Endometrial microvascular endothelial cells (primary cell): ENCODE measurements around the gene ZXDC. TPM values are rescaled to one million over a fixed set of nuclear protein-coding genes. Genes with fewer than 3 reads are reported as not detected.

Experiments
- in situ Hi-C: cut with HindIII; loops from 2 replicates; pipeline ENCODE4 v1.10.0; 2017; ENCODE audit warnings: low sequenced_read_pairs, low pct_unique_long_range_greater_than_20kb; ENCODE audit errors: inconsistent ontology term
- total RNA-seq: library from RNA; depleted of rRNA; stranded (reverse); fragments of >200 nt; gene quantifications from one replicate; pipeline ENCODE4 v1.2.3, GENCODE V29; 2015; ENCODE audit errors: inconsistent ontology term

The ZXDC gene
- total RNA-seq, 1 donor from 2014 or later, result 13.6 TPM

DNA sequence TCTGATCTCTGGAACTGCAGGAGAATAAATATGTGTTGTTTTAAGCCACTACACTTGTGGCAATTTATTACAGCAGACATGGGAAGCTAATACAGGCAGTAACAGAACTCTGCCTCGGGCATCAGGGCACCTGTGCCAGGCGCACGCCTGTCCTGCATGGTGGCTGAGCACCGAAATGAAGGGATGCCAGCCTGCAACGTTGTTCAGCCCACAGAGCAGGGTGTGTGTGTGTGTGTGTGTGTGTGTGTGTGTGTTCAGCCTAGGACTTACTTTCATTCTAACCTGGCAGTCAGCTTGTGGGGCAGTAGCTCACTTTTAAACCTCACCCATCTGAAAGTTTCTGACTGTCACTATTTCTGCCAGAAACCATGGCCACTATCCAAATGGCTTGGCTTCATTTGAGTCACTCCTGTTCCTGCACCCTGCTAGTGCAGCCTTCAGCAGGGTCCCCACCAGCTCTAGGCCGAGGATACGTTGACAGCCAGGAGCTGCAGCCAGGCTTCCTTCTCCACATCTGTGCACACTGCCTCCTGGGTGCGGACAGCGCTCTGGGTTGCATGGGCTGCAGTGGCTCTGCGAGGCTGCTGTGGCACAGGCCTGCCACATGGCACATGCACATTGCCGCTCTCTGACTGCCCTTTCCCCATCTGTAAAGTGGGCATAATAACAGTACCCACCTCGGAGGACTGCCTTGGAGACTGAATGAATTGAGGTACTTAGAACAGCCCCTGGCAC is 37.4 kb upstream of the ZXDC start:
- in situ Hi-C loops, result no loop called here

DNA sequence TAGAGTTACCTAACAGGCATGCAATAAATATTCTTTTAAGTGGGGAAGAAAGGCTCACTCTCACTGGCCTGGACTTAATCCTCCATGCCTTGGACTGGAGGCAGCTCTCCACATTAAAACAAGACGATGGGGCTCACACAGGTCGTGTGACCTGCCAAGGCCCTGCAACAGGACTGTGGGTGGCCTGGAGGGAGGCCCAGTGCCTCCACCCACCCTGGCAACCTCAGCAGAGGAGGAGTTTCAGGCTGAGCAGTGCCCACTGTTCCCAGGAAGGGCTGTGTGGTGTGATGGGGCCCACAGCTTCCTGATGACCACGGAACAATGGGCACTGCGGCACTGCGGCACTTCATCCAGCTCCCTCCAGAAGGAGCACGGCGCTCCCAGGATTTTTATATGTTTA is 36.3 kb upstream of the ZXDC start:
- in situ Hi-C loops, result no loop called here

DNA sequence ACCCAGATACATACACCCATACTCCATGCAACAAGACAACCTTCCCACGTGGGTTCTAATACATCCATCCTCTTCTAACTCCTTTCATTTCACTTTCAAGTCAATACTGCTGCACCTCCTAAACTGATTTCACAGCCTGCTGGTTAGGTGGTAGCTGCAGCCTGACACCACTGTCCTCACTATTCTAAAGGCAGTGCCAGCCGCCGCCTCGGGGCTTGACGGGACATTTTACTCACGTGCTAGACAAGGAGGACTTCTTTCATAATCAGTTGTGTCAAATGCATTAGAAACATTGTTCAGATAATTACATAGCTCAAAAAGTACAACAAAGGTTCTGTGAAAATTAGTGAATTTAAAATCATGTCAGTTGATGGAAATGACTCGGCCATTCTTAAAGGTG is 35.6 kb upstream of the ZXDC start:
- in situ Hi-C loops, result no loop called here

DNA sequence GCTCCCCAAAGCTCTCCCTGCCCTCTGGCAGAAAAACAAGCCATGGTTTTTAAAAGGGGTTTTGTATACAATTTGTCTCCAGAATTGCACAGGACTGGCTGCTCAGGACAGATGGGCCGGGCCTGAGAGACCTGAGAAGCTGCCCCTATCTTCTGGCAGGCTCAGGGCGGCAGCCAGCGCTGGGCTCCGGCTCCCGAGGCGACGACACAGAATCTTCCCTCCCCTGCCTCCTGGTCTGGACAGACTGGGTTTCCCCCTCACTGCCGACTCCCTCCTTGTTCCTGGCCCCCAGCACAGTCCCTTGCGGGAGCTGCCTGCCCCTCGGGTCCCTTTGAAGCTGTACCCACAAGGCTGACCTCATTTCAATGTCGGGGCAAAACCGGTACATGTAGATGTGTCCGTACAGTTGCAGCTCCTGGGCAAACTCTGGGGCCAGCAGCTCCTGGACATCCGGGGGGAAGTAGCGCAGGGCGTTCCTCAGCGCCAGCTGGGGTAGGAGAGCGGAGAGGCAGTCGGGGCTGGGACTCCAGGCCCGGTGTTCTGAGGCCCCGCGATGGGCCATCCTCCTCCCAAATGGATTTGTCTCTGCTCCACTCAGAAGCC is 34.7 kb upstream of the ZXDC start:
- in situ Hi-C loops, result no loop called here

DNA sequence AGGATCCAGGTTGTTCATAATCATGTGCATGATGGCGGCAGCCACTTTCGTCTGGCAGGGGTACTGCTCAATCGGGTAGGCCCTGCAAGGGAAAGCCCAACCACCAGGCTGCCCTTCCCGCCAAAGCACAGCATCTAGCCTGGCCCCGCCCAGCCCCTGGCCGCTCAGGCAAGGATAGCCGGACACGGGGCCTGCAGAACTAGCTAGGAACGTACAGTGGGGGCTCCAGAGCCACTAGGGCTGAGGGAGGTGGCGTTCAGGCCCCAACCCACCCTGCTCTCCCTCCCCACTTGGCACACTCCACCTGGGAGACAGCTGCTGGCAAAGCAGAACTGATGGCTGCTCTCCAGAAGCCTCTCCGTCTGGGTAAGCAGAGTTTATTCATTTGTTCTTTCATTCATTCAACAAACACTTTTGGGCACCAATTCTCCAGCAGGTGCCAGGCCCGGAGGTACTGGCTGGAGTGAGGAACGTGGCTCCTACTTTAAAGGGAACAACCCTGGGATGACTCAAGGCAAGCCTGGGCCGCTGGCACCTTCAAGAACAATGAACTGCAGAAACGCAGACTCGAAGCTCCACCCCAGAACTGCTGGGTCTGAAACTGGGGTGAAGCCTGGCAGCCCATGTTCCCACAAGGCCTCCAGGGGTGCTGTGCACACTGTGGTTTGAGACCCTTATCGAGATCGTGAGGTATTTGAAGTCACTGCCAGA is 34.1 kb upstream of the ZXDC start:
- in situ Hi-C loops, result no loop called here

DNA sequence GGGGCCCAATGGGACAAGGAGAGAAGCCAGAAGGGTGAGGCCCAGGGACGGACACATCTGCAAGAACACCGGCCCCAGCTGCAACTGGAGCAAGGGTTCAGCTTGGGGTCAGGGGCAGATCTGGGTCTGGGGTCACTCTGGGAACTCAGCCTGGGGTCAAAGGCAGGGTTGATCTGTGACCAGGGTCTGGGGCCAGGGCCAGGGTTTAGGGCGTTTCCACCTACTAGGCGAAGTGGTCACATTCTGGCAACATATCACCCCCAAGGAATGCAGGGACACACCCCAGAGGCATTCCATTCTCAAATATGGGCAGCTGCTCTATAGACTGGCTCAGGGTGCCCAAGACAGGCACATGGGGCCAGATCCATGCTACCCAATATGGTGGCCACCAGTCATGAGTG is 32.9 kb upstream of the ZXDC start:
- in situ Hi-C loops, result no loop called here

- in situ Hi-C loops, result no loop called here
Measured at GRCh38 chr3:126507886-126508285, 32.2 kb upstream of the ZXDC start.

- in situ Hi-C loops, result no loop called here
Measured at GRCh38 chr3:126503701-126504100, 28.0 kb upstream of the ZXDC start.

DNA sequence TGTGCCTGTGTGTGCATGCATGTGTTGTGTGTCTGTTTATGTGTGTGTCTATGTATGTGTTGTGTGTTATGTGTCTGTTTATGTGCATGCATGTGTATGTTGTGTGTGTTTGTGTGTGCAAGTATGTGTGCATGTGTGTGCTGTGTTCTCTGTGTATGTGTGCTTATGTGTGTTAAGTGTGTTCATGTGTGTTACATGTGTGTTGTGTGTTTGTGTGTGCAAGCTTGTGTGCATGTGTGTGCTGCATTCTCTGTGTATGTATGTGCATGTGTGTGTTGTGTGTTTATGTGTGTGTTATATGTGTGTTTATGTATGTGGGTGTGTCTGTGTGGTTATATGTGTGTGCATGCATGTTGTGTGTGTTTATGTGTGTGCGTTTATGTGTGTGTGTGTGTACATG is 27.0 kb upstream of the ZXDC start:
- in situ Hi-C loops, result no loop called here

GRCh38 chr3:126501736-126502135 is 26.0 kb upstream of the ZXDC start:
- in situ Hi-C loops, result no loop called here

- in situ Hi-C loops, result no loop called here
Measured at GRCh38 chr3:126501054-126501453, 25.4 kb upstream of the ZXDC start.

- in situ Hi-C loops, result no loop called here
Measured at GRCh38 chr3:126500016-126500415, 24.3 kb upstream of the ZXDC start.

DNA sequence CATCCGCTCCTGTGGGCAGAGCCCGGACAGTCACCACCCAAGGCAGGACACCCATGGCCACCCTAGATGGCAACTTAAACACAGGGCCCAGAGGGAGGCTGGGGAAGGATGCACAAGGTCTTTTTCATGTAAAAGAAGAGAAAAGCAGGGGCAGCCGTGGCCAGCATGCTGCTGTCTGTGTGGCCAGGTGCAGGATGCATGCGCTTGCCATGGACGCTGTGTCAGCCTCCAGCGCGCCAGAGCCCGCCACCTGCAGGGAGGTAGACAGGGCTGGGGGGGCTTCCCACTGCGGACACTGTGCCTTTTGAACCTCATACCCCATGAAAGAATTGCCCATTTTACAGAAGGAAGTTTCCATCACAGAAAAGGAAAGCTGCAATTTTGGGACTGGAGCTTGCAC is 23.7 kb upstream of the ZXDC start:
- in situ Hi-C loops, result no loop called here

- in situ Hi-C loops, result no loop called here
Measured at GRCh38 chr3:126498929-126499328, 23.2 kb upstream of the ZXDC start.

DNA sequence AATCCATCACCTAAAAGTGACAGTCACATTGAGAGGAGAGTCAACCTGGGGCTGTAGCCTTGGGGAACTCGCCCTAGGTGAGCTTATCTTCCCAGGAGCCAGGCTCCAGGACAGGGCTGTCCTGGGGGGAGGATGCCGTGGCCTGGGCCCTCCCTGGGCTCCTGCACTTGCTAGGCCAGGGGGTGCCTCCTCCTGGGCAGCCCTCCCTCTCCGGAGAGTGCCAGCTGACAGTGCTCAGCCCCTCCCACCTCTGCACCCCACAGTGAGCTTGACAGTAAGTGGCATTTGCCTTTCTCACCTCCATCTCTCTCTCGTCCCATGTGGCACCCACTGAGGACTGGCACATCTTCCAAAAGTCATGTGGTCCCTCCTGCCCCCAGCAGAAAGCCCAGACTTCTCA is 22.8 kb upstream of the ZXDC start:
- in situ Hi-C loops, result no loop called here

DNA sequence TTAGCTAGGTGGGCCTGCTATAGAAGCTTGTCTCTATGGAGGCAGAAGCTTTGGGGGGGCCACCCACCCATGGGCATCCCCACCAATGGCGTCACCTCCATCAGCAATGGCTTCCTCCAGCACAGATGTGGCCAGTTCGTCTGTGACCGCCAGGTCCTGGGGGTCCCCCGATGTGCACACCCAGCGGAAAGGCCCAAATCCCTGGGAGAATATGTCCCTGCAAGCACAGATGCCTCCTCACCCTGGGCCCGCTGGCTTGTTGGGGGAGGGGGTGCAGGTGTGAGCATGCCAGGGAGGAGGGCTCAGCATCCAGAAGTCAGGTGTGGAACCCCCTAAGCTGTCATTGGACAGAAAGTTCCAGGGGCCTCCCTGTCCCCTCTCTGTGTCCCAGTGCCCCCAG is 22.3 kb upstream of the ZXDC start:
- in situ Hi-C loops, result no loop called here

GRCh38 chr3:126496894-126497850 is 21.5 kb upstream of the ZXDC start:
- in situ Hi-C loops, result no loop called here

DNA sequence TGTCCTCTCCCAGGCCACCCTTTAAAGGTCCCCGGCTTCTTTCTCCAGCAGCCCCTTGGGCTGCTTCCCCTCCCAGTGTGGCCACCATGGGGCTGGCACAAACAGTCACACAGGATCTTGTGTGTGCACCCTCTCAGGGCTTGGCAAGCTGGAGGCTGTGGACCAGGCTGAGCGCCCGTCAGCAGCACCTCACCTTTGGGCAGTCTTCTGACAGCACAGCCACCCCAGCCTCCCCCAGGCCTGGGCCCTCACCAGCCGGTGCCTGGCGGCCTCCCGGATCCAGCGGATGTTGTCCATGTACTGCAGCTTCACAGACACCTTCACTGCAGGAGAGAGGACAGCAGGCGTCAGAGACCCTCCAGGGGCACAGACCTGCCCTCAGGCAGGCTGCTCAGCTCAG is 20.1 kb upstream of the ZXDC start:
- in situ Hi-C loops, result no loop called here

DNA sequence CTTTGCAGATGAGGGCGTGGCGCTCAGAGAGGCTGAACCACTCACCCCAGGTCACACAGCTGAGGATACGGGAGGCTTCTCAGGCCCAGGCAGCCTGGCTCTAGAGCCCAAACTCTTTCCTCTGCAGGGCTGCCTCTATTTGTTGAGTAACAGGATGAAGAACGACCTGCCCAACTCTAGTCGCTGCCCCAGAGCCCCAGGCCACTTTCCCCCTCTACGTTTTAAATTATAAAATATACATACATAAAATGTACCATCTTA is 19.2 kb upstream of the ZXDC start:
- in situ Hi-C loops, result no loop called here
